ENCODE results near the gene EEA1. TPM values are rescaled to one million over a fixed set of nuclear protein-coding genes. Genes with fewer than 3 reads are reported as not detected.

The EEA1 gene
- total and polyA plus RNA-seq, 2 donors (not counting 1 experiment from before 2014, with no cell fraction given): 25.6 to 46.4 TPM

DNA sequence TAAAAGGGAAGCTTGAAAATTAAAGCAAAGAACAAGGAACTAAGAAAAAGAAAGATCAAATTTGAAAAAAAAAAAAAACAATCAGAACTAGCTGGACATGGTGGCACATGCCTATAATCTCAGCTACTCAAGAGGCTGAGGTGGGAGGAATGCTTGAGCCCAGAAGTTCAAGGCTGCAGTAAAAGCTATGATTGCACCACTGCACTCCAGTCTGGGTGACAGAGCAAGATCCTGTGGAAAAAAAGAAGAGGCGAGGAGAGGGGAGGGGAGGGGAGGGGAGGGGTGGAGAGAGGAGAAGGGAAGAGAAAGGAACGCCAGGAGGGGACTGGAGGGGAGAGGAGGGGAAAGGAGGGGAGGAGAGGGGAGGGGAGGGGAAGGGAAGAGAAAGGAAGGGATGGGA lies 43.0 kb downstream of the EEA1 start:
- TF ChIP-seq, protein P1, sequence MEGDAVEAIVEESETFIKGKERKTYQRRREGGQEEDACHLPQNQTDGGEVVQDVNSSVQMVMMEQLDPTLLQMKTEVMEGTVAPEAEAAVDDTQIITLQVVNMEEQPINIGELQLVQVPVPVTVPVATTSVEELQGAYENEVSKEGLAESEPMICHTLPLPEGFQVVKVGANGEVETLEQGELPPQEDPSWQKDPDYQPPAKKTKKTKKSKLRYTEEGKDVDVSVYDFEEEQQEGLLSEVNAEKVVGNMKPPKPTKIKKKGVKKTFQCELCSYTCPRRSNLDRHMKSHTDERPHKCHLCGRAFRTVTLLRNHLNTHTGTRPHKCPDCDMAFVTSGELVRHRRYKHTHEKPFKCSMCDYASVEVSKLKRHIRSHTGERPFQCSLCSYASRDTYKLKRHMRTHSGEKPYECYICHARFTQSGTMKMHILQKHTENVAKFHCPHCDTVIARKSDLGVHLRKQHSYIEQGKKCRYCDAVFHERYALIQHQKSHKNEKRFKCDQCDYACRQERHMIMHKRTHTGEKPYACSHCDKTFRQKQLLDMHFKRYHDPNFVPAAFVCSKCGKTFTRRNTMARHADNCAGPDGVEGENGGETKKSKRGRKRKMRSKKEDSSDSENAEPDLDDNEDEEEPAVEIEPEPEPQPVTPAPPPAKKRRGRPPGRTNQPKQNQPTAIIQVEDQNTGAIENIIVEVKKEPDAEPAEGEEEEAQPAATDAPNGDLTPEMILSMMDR (conservative IDR thresholded peaks at IDR 0.05 in 1 of 2, IDR thresholded peaks at IDR 0.05 in 1 of 2; ENCODE audit: low read depth in 1 of 2, low read length in 2 of 2): no peak
- TF ChIP-seq EZH2 (IDR thresholded peaks at IDR 0.05; ENCODE audit: low read length, missing control alignments): no peak
- H3K27ac ChIP-seq (ENCODE audit: insufficient read depth, low read length): no peak overlapping the region
- peaks cover 9% of the 10 kb centered on the region for H3K79me2 ChIP-seq (ENCODE audit: control insufficient read depth, insufficient read depth, low read length)
- H3K4me1 ChIP-seq (ENCODE audit: control insufficient read depth, extremely low read depth, insufficient read depth, low read length): no peaks in the 10 kb centered on the region
- DNase-seq (ENCODE audit: low read depth in 2 of 2): no peak
- no peak overlapping the region for H3K4me3 ChIP-seq (replicated peaks in 1 of 4; ENCODE audit: control extremely low read depth in 1 of 4, insufficient read depth in 1 of 4, low read depth in 3 of 4, low read length in 4 of 4)
- H3K36me3 ChIP-seq (ENCODE audit: control insufficient read depth, insufficient read depth, low read length): no peaks in the 10 kb centered on the region
- no peak overlapping the region for H3K9ac ChIP-seq (ENCODE audit: insufficient read depth, low read length)
- no peaks in the 10 kb centered on the region for H3K9me3 ChIP-seq (ENCODE audit: control insufficient read depth, insufficient read depth, low read depth, low read length)
- no peak overlapping the region for H3K4me2 ChIP-seq (ENCODE audit: extremely low read depth, insufficient read depth, low read length)
- H4K20me1 ChIP-seq (ENCODE audit: control insufficient read depth, extremely low read depth, insufficient read depth, low read length): no peaks in the 10 kb centered on the region
- H3K27me3 ChIP-seq (ENCODE audit: control insufficient read depth, insufficient read depth, low read length): no peaks in the 10 kb centered on the region
- H2AFZ ChIP-seq (ENCODE audit: low read length): no peak overlapping the region

GRCh38 chr12:92879698-92880322 lies 49.3 kb downstream of the EEA1 start:
- Histone ChIP-seq H3K79me2 (ENCODE audit: control insufficient read depth, insufficient read depth, low read length) (peaks cover 18% of the 10 kb centered on the region), H2AFZ (ENCODE audit: low read length) (no peak overlapping the region), H3K36me3 (ENCODE audit: control insufficient read depth, insufficient read depth, low read length) (no peaks in the 10 kb centered on the region), H3K4me1 (ENCODE audit: control insufficient read depth, extremely low read depth, insufficient read depth, low read length) (no peaks in the 10 kb centered on the region), H3K27ac (ENCODE audit: insufficient read depth, low read length) (no peak overlapping the region), H4K20me1 (ENCODE audit: control insufficient read depth, extremely low read depth, insufficient read depth, low read length) (no peaks in the 10 kb centered on the region), H3K9me3 (ENCODE audit: control insufficient read depth, insufficient read depth, low read depth, low read length) (no peaks in the 10 kb centered on the region), H3K9ac (ENCODE audit: insufficient read depth, low read length) (no peak overlapping the region), H3K4me3 (replicated peaks in 1 of 4; ENCODE audit: control extremely low read depth in 1 of 4, insufficient read depth in 1 of 4, low read depth in 3 of 4, low read length in 4 of 4) (no peak overlapping the region), H3K27me3 (ENCODE audit: control insufficient read depth, insufficient read depth, low read length) (no peaks in the 10 kb centered on the region), H3K4me2 (ENCODE audit: extremely low read depth, insufficient read depth, low read length) (no peak overlapping the region)
- TF ChIP-seq EZH2 (IDR thresholded peaks at IDR 0.05; ENCODE audit: low read length, missing control alignments): no peak
- TF ChIP-seq, protein P1 (conservative IDR thresholded peaks at IDR 0.05 in 1 of 2, IDR thresholded peaks at IDR 0.05 in 1 of 2; ENCODE audit: low read depth in 1 of 2, low read length in 2 of 2): no peak
- DNase-seq (ENCODE audit: low read depth in 2 of 2): no peak

DNA sequence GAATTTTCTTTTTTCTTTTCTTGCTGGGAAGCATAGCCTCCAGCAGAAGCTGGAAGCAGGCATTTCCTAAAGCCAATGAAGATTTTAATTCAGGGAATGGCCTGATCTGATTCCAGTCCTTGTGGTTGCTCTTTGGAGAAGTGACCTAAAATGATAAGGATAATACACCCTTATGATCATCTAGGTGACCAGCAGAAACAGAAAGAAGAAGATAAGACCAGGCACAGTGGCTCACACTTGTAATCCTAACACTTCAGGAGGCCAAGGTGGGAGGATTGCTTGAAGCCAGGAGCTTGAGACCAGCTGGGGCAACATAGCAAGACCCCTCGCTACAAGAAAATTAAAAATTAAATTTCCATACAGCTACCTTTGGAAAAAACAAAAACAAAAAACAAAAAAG lies 51.2 kb downstream of the EEA1 start:
- peaks cover 22% of the 10 kb centered on the region for H3K79me2 ChIP-seq (ENCODE audit: control insufficient read depth, insufficient read depth, low read length)

More for the DNA sequence above, 51.2 kb downstream of the EEA1 start:
- Histone ChIP-seq H3K4me2 (ENCODE audit: extremely low read depth, insufficient read depth, low read length) (no peak overlapping the region), H3K9ac (ENCODE audit: insufficient read depth, low read length) (no peak overlapping the region), H2AFZ (ENCODE audit: low read length) (no peak overlapping the region), H3K9me3 (ENCODE audit: control insufficient read depth, insufficient read depth, low read depth, low read length) (no peaks in the 10 kb centered on the region), H3K36me3 (ENCODE audit: control insufficient read depth, insufficient read depth, low read length) (no peaks in the 10 kb centered on the region), H3K27ac (ENCODE audit: insufficient read depth, low read length) (no peak overlapping the region), H3K4me1 (ENCODE audit: control insufficient read depth, extremely low read depth, insufficient read depth, low read length) (no peaks in the 10 kb centered on the region), H3K27me3 (ENCODE audit: control insufficient read depth, insufficient read depth, low read length) (no peaks in the 10 kb centered on the region), H4K20me1 (ENCODE audit: control insufficient read depth, extremely low read depth, insufficient read depth, low read length) (no peaks in the 10 kb centered on the region), H3K4me3 (replicated peaks in 1 of 4; ENCODE audit: control extremely low read depth in 1 of 4, insufficient read depth in 1 of 4, low read depth in 3 of 4, low read length in 4 of 4) (no peak overlapping the region)
- no peak for TF ChIP-seq EZH2 (IDR thresholded peaks at IDR 0.05; ENCODE audit: low read length, missing control alignments)
- TF ChIP-seq, protein P1 (conservative IDR thresholded peaks at IDR 0.05 in 1 of 2, IDR thresholded peaks at IDR 0.05 in 1 of 2; ENCODE audit: low read depth in 1 of 2, low read length in 2 of 2): no peak
- DNase-seq (ENCODE audit: low read depth in 2 of 2): no peak
